Fibroblast of the conjunctiva (primary cell): ENCODE results near the gene MMP7.

Source experiments
- DNase-seq: peaks from one replicate; pipeline ENCODE4 v3.0.0-alpha.2; 2010; ENCODE audit warnings: low read depth

Gene MMP7, protein sequence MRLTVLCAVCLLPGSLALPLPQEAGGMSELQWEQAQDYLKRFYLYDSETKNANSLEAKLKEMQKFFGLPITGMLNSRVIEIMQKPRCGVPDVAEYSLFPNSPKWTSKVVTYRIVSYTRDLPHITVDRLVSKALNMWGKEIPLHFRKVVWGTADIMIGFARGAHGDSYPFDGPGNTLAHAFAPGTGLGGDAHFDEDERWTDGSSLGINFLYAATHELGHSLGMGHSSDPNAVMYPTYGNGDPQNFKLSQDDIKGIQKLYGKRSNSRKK

GRCh38 chr11:102530558-102530957 is at the start of gene MMP7:
MMP7 (minus strand) TSS chr11:102530747; CDS start chr11:102530700, 47 bp downstream.
- DNase-seq, result peak; percentile 8

DNA sequence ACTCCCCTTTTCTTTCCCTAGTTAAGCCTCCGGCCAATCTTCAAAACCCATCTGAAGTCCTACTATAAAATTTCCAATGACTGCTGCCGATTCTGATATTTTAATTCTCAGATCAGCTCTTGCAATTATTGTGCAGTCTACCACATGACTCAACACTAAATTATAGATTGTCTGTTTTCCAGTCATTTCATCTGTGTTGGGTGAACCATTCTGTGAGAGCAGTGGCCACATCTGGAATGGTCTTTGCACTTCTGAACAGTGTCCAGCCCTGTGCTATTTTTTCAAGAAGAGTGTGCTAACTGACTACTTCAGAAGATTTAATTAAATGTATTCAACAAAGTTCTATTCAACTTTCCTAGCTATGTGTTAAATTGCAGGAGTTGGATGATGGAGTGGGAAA is 47.2 kb upstream of the MMP7 start:
- DNase-seq, result no peak

DNA sequence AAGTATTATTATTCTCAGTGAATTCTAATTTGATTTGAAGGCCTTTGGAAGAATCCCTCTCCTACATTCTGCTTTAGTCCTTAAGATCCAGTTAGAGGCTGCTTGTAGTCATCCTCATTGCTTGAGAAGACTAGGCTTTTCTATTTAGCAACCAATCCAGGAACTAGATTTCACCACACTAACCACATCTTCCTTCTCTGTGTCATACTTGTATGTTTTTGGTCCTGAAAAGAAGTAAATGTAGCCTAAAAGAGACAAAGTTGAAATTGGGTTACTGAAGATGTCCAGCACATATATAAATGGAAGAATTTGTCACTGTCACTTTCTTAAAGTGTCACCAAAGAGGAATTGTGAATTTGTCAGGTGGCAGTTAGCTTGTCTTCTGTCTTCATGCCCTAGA is 46.6 kb upstream of the MMP7 start:
- DNase-seq, result no peak

- DNase-seq, result no peak
These were observed 45.8 kb upstream of the MMP7 start for GRCh38 chr11:102576350-102576749.

DNA sequence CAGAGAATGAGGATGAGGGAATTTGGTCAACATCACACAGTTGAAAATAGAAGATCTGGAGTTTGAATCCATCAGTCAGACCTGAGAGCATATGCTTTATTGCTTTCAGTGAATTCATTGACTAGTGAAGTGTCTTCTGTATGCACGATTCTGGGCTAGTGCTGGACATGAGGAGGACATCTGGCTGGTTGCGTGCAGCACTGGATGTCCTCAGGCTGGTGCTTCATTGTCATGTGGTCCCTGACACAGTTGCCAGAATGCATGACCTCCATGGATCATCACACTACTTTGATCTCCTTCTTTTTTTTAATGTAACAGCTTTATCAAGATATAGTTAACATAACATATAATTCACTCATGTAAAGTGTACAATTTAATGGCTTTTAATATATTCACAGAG is 44.5 kb upstream of the MMP7 start:
- no peak for DNase-seq

DNA sequence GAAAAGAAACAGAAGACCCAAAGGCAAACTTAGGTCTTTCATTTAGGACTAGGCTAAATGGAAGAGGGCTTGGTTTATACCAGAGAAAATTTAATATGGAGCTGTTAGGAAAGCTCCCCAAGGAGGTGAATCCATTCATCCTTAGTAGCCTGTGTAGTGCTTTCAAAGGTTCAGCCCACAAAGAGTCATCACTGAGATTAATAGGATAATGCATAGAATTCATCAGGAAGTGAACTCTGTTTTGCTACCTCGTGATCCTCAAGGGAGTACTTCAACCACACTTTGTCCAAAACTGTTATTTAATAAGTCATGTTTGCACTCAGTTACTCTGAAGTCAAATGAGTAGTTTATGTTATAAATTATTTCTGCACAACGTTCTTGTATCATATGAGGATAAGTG is 43.3 kb upstream of the MMP7 start:
- no peak for DNase-seq

DNA sequence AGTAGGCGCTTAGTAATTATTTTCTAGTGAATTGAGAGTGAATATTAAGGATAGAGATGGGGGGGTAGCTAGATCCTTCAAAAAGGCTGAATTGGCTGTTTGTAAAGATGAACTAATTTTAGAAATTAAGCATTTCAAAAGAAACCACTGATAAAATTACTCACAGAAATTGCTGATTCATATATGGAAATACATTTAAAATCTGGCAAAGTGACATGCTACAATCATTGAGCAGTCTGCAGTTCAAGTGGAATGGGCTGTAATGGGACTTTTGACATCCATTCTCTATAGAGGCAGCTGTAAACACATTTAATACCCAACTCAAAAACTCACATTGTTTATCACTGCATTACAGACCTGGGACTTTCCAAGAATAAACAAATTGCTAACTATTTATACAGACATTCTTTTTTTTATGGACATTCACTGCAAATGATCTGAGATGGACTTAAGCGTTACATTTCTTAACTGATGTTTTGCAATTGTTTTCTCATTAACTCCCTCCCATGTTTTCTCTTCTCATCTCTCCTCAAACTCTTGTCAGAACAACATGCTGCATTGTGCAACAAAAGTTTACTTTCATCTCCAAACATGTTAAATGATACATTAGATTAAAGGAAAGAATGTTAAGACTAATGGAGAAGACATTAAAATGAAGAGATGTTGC is 42.1 kb upstream of the MMP7 start:
- no peak for DNase-seq

DNA sequence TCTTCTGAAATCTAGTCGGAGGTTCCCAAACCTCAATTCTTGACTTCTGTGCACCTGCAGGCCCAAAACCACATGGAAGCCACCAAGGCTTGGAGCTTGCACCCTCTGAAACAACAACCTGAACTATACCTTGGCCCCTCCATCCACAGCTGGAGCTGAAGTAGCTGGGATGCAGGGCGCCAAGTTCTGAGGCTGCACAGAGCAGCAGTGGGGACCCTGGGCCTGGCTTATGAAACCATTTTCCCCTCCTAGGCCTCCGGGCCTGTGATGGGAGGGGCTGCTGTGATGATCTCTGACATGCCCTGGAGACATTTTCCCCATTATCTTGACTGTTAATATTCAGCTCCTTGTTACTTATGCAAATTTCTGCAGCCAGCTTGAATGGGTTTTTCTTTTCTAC is 38.3 kb upstream of the MMP7 start:
- no peak for DNase-seq

- no peak for DNase-seq
These were observed 35.6 kb upstream of the MMP7 start for GRCh38 chr11:102566112-102566511.

DNA sequence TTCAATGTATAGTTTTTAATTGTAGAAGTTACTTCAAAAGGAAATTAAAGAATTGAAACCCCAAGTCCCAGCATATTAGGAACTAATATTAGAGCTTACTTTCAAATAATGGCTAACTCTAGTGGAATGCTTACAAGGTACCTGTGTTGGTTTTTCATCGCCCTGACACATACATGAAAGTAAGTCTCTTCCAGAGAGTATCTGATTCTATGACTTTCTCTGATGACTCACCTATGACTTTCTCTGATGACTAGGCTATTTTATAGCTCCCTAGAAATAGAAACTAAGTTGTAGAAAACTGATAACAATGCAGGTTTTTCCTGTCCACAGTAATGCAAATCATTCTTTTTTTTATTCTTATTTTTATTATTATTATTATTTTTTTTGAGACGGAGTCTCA is 33.6 kb upstream of the MMP7 start:
- DNase-seq, result peak; percentile 9

GRCh38 chr11:102561636-102562035 is 31.1 kb upstream of the MMP7 start:
- no peak for DNase-seq

GRCh38 chr11:102560555-102561011 is 30.0 kb upstream of the MMP7 start:
- peak; percentile 71 for DNase-seq

GRCh38 chr11:102559839-102560238 is 29.3 kb upstream of the MMP7 start:
- no peak for DNase-seq

DNA sequence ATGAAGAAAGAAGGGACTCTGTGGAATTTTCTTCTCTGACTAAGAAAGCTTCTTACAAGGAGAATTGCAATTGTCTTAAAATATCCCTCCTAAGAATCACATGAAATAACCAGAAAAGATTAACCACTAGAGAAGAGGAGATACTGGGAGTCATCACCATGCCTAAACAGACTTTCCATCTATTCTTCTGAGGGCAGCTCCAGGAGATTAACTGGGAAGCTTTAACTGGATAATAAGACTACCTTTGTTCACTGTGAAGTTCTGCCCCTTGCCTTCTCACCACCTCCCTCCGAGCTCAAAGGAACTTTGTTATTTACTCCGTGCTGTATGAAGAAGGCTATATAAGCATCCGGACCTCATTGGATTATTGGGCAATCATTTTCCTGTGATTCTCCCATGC is 24.5 kb upstream of the MMP7 start:
- DNase-seq, result no peak

DNA sequence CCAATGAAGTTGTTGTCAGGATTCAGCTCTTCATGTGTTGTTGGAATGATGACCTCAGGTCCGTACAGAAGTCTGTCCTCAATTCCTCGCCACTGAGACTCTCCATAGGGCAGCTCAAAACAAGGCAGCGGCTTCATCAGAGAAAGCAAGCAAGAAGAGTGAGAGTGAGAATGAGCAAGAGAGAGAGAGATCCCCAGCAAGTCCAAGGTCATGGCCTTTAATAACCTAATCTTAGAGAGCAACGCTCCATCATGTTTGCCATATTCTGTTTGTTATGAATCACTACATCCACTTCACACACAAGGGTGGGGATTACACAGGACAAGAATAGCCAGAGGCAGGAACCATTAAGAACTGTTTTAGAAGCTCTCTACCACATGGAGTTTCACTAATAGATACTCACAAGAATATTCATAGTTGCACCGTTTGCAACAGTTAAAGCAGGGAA is 23.3 kb upstream of the MMP7 start:
- DNase-seq, result no peak

DNA sequence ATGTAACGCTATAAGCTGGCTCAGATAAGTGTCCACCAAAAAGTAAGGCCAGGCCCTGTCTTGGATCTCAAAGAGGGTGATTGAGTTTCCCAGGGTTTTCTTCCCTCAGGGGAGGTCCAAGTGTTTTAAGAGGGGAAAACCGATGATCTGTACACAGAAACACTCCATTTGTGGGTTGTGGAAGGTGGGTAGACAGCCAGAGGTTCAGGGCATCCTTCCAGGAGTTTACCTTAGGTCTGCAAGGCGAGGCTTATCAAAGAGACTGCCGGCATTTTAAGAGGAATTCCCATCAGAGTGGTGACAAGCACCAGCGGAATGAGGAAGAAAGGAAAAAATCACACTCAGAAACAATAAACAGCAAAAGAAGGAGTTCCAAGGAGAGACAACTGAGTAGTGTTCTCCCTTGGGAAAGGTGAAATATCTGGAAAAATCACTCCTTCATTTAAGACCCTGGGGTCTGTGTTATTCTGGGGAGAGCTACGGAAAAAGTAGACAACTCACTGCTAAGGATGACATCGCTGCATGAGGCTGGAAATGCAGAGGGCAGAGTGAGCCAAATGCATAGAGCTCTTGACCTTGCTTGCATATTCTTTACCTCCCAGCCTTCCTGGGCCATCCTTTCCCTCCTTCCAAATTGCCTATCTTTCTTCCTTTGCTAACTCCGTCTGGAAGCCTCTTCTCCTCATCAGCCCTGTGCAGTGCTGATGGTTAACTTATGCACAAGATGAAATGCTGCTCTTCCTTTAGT is 22.1 kb upstream of the MMP7 start:
- no peak for DNase-seq

DNA sequence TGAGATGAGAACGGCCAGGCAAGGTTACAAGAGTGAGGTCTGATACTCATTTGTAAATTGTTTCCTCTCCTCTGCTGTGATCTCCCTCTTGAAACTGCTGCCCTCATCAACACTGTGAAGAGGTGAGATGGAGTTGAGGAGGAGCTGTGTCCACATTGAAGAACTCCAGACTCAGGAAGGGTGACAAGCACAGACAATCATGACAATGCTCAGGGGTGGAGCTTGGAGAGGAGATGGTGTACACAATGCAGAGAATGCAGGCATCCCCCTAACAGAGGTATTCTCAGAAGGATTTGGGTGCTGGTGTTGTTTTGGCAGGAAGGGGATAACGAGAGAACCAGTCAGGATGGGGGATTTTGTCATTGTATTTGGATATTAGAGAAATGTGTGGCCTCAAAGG is 21.5 kb upstream of the MMP7 start:
- DNase-seq, result no peak

- DNase-seq, result no peak
These were observed 20.7 kb upstream of the MMP7 start for GRCh38 chr11:102551169-102551781.

GRCh38 chr11:102546923-102547471 is 16.4 kb upstream of the MMP7 start:
- no peak for DNase-seq

DNA sequence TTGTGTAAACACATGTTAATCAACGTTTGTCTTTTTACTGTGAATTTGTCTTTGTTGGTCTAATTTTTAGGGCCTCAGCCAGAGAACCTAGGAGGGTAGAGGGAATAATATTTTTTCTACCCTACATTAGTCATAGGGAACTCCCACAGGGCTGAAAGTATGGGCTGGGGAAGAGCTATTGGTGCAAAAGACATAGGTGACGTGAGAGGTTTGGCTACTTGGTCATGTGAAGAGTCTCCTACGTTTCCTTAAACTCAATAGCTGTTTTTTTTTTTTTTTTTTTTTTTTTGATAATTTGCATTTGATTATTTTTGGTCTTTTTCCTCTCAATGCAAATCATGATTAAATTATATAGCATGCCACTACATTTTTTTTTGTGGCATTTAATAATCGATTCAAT is 15.9 kb upstream of the MMP7 start:
- no peak for DNase-seq

DNA sequence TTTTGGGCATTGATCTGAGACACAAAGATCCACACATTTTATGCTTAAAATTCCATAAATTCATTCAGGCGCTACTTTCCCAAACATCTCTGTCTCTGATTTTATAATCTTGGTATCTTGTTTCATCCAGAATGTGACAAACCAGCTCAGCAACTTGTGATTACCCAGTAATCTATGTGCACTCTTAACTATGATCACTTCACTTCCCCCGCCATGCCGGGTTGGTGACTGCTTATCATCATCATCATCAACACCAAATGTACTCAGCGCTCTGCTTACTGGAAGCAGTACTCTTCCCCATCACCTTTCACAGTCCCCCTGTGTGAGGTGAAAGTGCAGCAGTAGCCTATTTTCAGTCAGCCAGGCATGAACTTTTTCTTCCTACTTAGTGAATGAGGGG is 15.2 kb upstream of the MMP7 start:
- DNase-seq, result no peak

GRCh38 chr11:102544594-102544993 is 14.0 kb upstream of the MMP7 start:
- no peak for DNase-seq
